Fibroblast of skin of left biceps (primary cell): Measurements from ENCODE around the gene ZNF428.
"Not testable (repeated sequence)": the region's sequence is repeated elsewhere in the genome, so short reads cannot be mapped to it uniquely, and the experiment has no call there.

ENCODE experiments used
- DNase-seq, 2 experiments: peaks; one replicate each; pipeline ENCODE4 v3.0.0-alpha.2; 2013; ENCODE audit warnings: low read depth in 2 of 2

Gene ZNF428

DNA sequence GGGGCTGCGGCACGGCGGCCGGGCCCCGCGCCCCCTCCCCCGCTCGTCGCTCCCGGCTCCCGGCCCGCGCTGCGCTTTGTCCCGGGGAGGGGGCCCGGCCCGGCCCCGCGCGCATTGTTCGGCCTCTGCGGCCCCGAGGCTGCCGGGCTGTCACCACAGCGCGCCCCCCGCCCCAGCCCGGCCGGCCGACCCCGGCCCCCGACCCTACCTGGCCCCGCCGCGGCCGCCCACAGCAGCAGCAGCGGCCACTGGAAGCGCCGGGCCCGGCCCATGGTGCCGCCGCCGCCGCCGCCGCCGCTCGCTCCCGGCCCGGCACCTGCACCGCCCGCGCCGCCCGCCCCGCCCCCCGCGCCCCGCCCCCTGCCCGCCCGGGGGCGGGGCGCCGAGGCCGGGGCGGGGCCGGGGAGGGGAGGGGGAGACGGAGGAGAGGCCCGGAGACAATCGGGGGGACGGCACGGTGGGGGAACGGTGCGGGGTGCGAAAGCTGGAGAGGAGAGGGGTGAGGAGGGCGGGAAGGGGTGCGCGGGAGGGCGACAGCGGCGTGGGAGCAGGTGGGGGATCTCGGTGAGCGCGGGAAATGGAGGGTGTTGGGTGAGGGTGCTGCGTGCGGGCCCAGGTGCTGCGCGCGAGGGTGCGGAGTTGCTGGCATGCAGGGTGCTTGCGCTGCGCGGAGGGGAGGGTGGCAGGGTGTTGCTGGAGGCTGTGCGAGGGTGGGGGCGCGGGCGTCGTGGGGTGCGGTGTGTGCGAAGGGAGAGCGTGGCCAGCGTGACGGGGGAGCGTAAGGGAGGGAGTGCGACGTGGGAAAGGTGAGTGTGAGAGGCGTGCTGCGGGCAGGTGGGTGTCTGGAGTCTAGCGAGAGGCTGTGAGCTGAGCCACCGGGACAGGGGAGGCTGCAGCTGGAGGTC, 20.3 kb upstream of the ZNF428 start, which contains the start of gene CADM4:
Gene CADM4, minus strand, starts transcription at position 332 of the 905 bp plus-strand sequence. Its CDS starts 60 bp downstream, at position 272.
- no peak for DNase-seq

DNA sequence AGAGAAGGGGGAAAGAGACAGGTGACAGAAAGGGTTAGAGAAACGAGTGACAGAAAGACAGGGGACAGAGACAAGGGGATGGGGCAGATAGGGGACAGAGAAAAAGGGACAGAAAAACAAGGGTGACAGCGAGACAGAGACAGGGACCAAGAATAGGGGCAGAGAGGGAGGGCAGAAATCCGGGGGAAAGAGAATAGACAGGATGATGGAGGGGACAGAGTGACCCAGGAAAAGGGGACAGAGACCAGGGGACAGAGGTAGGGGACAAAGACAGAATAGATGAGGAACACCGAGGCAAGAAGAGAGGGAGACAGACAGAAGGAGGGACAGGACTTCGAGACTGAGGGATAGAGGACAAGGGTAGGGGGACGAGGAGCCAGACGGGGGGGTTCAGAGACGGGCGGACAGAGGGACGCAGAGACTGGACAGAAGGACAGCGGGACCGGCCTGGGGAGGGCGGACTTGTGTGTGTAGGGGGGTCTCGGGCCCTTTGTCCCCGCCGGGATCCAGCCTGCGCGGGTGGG, 19.6 kb upstream of the ZNF428 start:
- no peak for DNase-seq

DNA sequence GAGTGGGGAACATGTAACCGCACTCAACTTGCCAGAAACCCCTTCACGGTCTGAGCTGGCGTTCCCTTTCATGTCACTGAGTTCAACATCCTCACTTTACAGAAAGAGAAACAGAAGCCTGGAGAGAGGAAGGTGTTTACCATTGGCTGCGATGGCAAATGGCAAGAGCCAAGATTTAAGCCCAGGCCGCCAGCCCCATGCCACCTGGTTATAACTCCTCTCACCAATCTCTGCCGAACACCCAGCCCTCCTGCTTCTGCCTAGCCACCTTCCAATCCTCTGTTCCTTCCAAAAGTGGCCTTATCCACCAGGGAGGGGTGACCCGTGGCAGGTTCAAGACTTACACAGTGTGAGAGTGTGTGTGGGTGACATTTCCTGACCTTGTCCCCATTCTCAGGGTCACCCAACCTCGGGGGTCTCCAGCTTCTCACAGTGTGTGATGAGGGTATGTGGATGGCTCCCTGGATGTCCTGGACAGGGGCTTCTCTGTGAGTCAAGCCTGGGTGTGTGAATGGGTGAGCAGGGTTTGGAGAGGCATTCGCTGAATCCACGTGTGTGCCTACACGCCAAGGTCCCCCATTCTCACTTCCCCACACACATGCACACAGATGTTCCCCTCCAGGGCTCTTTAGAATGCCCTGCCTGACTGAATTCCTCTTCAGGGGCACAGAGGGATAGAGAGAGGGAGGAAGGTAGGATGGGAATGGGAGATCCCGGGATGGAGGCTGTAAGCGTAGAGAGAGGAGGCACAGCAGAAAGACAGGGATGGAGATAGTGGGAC, 19.0 kb upstream of the ZNF428 start:
- no peak for DNase-seq

DNA sequence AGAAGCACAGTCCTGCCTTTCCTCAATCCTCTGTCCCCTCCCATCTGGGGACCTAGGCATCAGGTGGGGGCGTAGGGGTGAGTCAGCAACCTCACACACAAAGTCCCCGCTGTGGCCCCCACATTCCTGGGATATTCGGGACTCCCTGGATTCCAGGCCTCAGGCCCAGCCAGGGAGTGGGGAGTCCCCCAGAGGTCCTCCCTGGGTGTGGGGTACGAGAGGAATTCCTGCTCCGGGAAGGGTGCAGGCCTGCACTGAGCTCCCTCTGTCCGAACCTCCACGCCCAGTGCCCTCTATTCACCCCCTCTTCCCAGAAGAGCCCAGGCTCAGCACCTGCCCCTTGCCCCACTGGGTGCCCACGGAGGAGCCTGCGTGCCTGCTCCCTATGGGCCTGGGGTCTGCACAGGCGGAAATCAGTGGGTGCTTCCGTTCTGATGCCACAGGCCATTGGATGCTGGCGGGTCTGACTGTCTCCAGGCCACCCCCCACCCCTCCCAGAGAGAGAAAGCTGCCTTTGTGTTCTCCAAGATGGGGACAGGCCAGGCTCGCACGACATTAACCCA, 16.8 kb upstream of the ZNF428 start:
- peak in 1 of 2 experiments; percentile 3 for DNase-seq

DNA sequence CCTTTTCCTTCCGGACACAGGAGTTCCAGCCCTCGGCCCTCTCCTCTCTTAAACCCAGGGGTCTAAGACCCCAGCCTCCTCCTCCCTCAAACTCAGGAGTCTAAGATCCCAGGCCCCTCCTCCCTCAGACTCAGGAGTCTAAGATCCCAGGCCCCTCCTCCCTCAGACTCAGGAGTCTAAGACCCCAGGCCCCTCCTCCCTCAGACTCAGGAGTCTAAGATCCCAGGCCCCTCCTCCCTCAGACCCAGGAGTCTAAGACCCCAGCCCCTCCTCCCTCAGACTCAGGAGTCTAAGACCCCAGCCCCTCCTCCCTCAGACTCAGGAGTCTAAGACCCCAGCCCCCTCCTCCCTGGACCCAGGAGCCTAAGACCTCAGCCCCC, 16.1 kb upstream of the ZNF428 start:
- DNase-seq, result not testable (repeated sequence)

DNA sequence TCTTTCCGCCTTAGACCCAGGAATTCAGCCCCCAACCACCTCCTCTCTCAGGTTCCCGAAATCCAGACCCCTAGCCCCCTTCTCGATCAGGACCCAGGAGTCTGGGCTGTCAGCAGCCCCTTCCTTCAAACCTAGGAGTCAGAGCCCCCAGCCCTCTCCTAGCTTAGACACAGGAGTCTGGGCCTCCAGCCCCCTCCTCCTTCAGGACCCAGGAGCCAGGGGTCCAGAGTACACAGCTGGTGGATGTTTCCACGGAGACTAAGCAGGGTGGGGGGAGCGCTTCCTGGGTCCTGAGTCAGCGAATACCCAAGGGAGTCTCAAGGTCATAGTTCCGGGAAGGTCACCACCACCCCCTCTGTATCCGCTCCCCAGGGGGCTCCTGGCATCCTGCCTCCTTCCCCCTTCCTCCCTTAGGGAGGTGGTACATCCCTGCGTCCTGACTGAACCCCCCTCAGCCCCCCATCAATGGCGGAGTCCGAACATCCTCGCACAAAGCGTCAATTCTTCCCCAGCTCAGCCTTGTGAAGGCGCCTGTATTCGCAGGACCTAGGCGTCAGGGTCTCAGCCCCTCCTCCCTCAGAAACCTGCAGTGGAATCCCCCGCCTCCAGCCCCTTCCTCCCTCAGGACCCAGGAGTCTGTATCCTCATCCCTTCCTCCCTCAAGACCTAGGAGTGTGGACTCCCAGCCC, 15.6 kb upstream of the ZNF428 start:
- peak in 1 of 2 experiments; percentile 5 for DNase-seq

DNA sequence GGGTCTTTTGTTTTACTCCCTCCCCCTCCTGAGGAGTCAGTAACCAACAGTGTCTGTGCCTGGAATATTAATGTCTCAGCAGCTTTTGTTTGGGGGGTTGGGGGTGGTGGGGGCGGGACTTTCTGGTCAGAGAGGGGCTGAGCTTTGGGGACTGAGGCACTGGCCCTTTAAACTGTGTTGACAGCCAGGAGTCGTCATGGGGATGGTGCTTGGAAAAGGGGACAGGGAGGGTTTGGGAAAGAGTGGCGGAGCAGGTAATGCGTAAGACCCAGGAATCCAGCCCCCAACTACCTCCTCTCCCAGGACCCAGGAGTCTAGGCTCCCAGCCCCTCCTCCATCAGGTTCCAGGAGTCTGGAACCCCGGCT, 15.1 kb upstream of the ZNF428 start:
- DNase-seq, result no peak

DNA sequence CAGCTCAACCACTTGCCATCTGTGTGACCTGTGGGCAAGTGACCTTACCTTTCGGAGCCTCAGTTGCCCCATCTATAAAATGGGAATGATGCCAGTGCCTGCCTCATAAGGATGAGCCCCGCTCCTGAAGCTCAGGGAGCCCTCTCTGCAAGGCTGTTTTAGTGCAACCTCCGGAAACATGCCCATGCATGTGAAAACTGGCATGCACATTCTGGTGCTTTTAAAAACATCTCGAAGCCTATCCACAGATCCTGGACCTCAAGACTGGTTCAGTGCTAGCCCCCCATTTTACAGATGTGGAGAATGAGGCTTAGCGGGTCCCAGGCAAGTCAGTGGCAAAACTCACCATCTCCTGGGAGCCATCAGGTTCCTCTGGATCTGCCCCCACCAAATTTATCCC, 14.6 kb upstream of the ZNF428 start:
- DNase-seq, result no peak

DNA sequence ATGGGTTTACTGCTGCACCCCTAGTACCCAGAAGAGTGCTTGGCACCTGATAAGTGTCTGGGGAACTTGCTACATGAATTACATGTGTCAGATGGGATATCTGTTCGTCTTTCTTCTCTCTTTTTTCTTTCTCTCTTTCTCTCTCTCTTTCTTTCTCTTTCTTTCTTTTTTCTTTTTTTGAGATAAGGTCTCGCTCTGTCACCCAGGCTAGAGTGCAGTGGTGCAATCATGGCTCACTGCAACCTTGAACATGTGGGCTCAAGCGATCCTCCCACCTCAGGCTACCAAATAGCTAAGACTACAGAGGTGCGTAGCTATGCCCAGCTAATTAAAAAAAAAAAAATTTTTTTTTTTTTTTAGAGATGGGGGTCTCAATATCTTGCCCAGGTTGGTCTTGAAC, 14.1 kb upstream of the ZNF428 start:
- no peak for DNase-seq

DNA sequence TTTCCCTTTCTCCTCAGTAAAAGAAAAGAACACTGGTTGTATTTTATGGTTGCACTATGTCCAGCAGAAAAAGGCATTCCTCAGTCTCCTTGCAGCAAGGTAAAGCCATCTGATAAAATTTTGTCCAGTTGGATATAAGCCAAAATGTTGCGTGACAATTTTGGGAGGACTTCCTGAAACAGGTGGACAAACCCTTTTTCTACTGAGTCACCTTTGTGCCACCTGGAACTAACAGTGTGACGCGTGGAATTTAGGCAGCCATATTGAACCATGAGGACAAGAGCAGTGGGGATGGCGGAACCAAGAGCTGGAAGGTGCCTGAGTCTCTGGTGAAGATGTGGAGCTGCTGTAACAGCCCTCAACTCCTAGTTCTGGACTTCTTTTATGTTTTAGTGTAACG, 12.1 kb upstream of the ZNF428 start:
- no peak for DNase-seq

DNA sequence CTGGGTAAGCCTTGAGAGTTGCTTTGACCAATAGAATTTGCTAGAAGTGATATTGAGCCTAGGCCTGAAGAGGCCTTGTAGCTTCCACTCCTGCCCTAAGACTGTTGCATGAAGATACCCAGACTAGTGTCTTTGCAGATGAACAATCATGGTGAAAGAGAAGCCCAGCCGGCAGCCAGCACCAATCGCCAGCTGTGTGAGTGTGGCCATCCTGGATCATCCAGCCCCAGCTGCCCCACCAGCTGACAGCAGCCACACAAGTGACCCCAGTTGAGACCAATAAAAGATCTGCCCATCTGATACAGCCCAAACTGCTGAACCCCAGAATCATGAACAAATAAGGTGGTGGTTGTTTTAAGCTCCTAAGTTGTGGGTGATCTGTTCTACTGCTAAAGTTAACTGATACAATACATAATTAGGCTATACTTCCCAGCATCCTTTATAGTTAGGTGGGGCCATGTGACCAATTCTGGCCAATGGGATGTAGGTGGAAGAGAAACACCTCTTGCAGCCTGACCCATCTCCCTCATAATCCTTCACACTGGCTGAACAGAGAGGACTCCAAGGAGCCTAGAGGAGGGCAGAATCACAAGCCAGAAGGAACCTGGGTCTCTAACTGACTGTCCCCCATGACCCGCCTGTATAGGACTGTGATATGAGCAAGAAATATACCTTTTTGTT, 9.4 kb upstream of the ZNF428 start:
- no peak for DNase-seq

DNA sequence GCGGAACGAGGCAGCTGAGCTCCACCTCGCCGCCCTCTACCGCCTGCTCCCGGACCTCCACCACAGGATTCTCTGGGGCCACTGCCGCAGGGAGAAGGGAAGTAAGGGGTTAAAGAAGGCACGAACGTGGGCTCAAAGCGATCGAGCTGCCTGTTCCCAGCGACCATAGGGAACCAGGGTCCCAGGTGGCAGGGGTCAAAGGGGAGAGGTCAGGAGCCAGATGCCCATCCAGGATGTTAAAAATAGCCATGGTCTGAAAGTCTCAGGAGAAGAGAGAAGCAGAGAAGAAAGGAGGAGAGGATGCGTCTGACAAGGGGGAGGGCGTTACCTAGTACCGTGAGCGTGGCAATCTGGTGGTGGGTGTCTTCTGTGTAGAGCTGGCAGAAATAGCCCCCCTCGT, 7.4 kb upstream of the ZNF428 start:
- no peak for DNase-seq

DNA sequence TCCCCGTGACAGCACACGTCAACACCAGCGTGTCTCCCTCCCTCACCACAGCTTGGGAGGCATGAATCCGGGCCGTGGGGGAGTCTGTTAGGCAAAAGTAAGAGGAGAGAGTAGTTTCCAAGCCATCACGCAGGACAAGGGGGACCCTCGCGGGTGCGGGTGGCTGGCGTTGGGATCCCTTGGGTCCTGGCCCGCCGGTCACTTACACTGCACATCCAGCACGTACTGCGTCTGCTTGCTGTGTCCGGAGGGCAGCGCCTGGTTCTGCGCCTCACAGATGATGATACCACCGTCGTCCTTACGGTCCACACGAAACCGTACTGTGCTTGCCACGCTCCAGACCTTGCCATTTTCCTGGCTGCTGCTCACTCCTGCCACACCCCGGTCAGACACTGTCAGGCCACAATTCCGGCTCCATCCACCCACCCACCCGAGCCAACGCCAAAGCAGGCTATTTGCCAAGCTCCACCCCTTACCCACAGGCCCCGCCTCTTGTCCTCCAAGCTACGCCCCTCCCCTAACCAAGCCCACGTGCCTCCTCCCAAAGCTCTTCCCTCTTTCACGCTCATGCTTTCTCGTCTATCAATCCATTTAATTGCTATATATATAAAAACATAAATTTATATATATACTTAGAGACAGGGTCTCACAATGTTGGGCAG, 6.6 kb upstream of the ZNF428 start:
- no peak for DNase-seq

DNA sequence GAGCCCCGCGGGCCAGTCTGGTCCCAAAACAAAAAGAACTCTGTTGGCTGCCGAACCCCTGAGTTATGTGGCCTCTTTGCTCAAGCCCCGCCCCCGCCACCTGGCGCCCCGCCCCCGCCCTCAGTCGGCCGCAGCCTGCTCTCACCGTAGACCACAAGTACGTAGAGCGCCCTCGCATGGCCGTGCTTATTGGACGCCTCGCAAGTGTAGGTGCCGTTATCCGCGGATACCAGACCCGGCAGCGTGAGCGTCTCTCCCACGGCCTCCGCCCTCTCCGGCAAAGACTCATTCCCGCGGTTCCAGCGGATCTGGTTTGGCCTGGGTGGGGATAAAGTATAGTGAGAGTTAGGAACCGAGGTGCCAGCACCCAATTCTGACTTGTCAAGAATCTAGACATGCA, 5.5 kb upstream of the ZNF428 start:
- no peak for DNase-seq

DNA sequence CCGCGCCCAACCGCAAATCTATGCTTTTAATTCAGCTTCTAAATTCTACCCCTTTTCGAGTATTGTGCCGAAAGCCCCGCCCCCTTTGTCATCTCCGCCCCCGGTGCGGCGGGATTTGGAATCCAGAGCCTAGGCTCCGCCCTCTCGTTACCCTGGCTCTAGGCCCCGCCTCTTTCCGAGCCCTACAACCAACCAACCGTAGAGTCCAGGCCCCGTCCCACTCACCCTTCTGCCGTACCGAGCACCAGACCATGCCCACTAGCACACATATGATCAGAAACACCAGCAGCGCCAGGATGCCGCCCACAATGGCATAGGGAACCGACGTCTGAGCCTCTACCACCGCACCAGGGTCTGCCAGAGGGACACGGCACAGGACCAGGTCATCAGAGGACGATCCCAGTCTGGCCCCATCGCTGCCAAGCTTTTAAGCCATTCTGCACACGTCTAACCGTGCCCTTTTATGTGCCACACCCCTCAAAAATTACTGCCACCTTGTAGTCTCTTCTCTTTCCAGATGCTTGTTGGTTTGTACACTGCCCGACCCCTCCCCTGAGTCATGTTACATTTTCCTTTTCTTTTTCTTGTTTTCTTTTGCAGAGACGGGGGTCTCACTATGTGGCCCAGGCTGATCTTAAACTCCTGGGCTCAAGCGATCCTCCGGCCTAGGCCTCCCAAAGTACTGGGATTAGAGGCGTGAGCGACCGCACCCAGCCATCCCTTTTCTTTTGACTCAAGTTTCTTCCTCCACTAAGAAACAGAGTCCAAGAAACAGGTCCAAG, 4.7 kb upstream of the ZNF428 start:
- DNase-seq, result no peak

DNA sequence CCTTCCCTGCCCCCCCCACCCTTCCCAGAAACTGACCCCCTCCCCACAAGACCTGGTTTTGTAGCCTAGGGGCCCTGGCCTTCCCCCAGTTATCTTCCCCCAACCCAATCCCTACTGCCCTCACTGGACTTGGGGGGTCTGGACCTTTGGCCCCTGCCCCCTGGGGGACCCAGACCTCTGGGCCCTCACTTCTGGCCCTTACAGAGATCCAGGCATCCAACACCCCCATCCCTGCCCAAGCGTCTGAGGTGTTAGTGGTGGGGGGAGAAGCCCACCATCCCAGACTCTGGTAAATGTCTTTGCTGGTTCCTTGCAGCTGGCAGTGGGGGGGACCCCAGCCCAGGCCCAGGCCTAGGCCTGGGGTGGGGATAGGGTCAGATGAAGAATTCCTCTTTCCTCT, 3.5 kb upstream of the ZNF428 start:
- DNase-seq, result no peak

DNA sequence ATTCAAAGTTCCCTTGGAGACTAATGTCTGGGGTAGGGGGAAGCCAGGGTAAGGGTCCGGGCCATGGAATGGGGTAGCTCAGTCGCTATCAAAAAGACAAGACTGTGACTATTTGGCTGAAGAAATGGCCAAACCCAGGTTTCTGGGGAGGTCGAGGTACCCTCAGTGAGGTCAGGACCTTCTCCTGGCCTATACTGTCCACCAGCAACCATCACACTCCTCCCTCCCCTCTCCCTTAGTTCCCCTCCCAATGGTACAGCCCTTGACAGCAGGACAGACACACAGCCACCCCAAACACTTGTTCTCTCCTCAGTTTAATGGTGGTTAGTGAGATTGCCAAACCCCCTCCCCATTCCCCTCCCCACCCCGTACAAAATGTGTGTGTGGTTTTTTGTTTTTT, 2.6 kb upstream of the ZNF428 start:
- DNase-seq, result no peak

DNA sequence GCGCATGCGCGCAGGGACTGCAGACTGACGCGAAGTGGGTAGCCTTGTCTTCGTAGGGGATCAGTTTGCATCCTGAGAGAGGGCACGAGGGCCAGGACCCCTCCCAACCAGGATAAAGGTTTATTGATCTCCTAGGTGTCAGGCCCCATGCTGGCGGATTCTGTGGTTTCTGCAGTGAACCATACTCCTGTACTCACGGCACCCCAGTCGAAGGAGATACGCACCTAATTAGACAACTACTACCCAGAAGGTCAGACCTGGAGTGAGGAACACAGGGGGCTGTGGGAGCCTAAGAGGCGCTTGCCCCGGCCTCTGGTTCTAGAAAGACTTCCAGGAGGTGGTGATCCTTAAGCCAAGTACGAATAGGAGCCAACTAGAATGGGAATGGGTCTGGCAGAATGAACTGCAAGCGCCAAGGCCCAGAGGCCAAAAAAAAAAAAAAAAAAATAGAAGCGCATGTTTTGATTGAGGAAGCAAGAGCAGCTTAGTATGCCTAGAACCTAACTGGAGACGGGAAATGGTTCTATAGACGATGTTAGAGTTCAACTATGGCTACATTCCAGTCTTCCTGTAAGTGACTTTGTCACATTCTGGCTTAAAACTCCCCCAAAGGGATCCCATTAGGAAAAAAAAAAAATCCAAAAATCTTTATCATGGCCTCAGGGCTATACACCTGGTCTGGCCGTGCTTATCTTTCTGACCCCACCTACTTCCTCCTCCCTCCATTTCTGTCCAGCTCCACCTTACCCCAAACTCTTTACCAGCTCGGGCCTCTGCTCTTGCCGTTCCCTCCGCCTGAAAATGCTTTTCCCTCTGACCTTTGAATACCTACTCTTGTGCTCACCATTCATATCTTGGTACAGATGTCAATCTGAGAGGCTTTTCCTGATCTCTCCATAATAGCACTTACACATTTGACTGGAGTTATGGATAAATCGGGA, 902 bp upstream of the ZNF428 start:
- DNase-seq, result no peak

DNA sequence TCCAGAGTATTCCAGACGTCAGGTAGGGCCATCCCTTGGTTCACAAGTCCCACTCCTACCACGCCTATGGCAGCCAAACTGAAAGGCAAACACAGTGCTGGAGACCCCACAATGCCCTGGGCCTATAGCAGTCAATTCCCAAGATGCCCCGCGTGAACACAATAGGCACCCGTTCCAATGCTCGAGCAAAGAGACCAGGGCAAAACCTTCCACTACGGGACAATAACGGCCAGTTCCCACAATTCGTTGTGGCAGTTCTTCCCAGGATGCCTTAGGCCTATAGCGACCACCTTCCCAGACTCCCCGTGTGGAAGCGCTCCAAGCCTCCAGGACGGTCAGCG, 538 bp downstream of the ZNF428 start:
- no peak for DNase-seq
